RWPE2 (cell line): ENCODE results near the gene SDSL.

Experiments used
- ATAC-seq: fragments of 200-7000 bp; cut with Tn5 transposase; 3 replicates; pipeline ENCODE4 v1.9.1; 2021; ENCODE audit warnings: low read depth
- DNase-seq: peaks from one replicate; pipeline ENCODE4 v3.0.0-alpha.2; 2020; ENCODE audit warnings: low spot score
- H3K27ac ChIP-seq: fragments of 450-650 bp; 2 replicates; pipeline ENCODE4 v1.5.1; 2017; ENCODE audit warnings: mild to moderate bottlenecking; ENCODE audit not compliant: poor library complexity, severe bottlenecking
- H3K27me3 ChIP-seq: fragments of 250-450 bp; sonication (Bioruptor Pico); 2 replicates; pipeline ENCODE4 v1.5.1; 2021; ENCODE audit warnings: mild to moderate bottlenecking, moderate library complexity; ENCODE audit not compliant: insufficient read depth, poor library complexity, severe bottlenecking
- H3K36me3 ChIP-seq: fragments of 250-450 bp; sonication (Bioruptor Pico); 2 replicates; pipeline ENCODE4 v1.5.1; 2020; ENCODE audit warnings: low read depth, mild to moderate bottlenecking, moderate library complexity
- H3K4me1 ChIP-seq: fragments of 250-450 bp; sonication (Bioruptor Pico); 2 replicates; pipeline ENCODE4 v1.5.1; 2021; ENCODE audit warnings: mild to moderate bottlenecking, moderate library complexity; ENCODE audit not compliant: insufficient read depth, poor library complexity, severe bottlenecking
- H3K4me3 ChIP-seq: fragments of 250-450 bp; sonication (Bioruptor Pico); 2 replicates; pipeline ENCODE4 v1.5.1; 2021; ENCODE audit warnings: mild to moderate bottlenecking, moderate library complexity; ENCODE audit not compliant: severe bottlenecking
- H3K9me3 ChIP-seq: fragments of 250-450 bp; sonication (Bioruptor Pico); 2 replicates; pipeline ENCODE4 v1.5.1; 2021; ENCODE audit warnings: mild to moderate bottlenecking, moderate library complexity; ENCODE audit not compliant: severe bottlenecking
- CTCF ChIP-seq: fragments of 450-650 bp; IDR thresholded peaks from one replicate; pipeline ENCODE4 v1.5.1; 2017; ENCODE audit warnings: mild to moderate bottlenecking, moderate library complexity; ENCODE audit not compliant: poor library complexity, severe bottlenecking

The SDSL gene

GRCh38 chr12:113482334-113482733 lies 60.2 kb downstream of the SDSL start:
- no peak overlapping the region for H3K4me3 ChIP-seq
- no peaks in the 10 kb centered on the region for H3K9me3 ChIP-seq
- TF ChIP-seq CTCF = no peak
- no peaks in the 10 kb centered on the region for H3K4me1 ChIP-seq
- peaks cover 65% of the 10 kb centered on the region for H3K27me3 ChIP-seq
- DNase-seq (no peak), ATAC-seq (no peak)
- H3K36me3 ChIP-seq = no peaks in the 10 kb centered on the region
- no peak overlapping the region for H3K27ac ChIP-seq

- Histone ChIP-seq H3K4me3 (no peak overlapping the region), H3K36me3 (no peaks in the 10 kb centered on the region), H3K27me3 (peaks cover 41% of the 10 kb centered on the region), H3K27ac (no peak overlapping the region), H3K9me3 (no peaks in the 10 kb centered on the region), H3K4me1 (no peaks in the 10 kb centered on the region)
- DNase-seq (no peak), ATAC-seq (no peak)
- no peak for TF ChIP-seq CTCF
Measured at GRCh38 chr12:113485330-113485729, 63.1 kb downstream of the SDSL start.

GRCh38 chr12:113486722-113487121 lies 64.5 kb downstream of the SDSL start:
- no peak for ATAC-seq
- H3K27ac ChIP-seq = no peak overlapping the region
- DNase-seq = no peak
- peaks cover 30% of the 10 kb centered on the region for H3K27me3 ChIP-seq
- H3K36me3 ChIP-seq = no peaks in the 10 kb centered on the region
- no peaks in the 10 kb centered on the region for H3K9me3 ChIP-seq
- no peaks in the 10 kb centered on the region for H3K4me1 ChIP-seq
- no peak for TF ChIP-seq CTCF
- H3K4me3 ChIP-seq = no peak overlapping the region
